Neural progenitor cell (in vitro differentiated cells): ENCODE results near the gene UBR3. TPM values are rescaled to one million over a fixed set of nuclear protein-coding genes. Genes with fewer than 3 reads are reported as not detected.

Source experiments
- DNase-seq: peaks from one replicate; pipeline ENCODE4 v3.0.0-alpha.2; 2016; ENCODE audit warnings: low spot score
- H2AFZ ChIP-seq: fragments of 200-600 bp; sonication (generic); replicated peaks from 2 replicates; pipeline ENCODE4 v1.6.1; 2016; ENCODE audit warnings: antibody characterized with exemption
- H3F3A ChIP-seq: fragments of 200-600 bp; sonication (generic); 2 replicates; pipeline ENCODE4 v1.6.1; 2016; ENCODE audit warnings: antibody characterized with exemption, low read depth
- H3K27ac ChIP-seq: fragments of 200-600 bp; sonication (generic); 2 replicates; pipeline ENCODE4 v1.5.1; 2016; ENCODE audit warnings: mild to moderate bottlenecking
- H3K27me3 ChIP-seq: fragments of 200-600 bp; sonication (generic); 2 replicates; pipeline ENCODE4 v1.6.1; 2016; ENCODE audit warnings: mild to moderate bottlenecking, moderate library complexity
- H3K36me3 ChIP-seq: fragments of 200-600 bp; sonication (generic); 2 replicates; pipeline ENCODE4 v1.5.1; 2016
- H3K4me1 ChIP-seq: fragments of 200-600 bp; sonication (generic); 2 replicates; pipeline ENCODE4 v1.6.1; 2016; ENCODE audit warnings: mixed run types
- H3K4me2 ChIP-seq: fragments of 200-600 bp; sonication (generic); 2 replicates; pipeline ENCODE4 v1.6.1; 2016
- H3K4me3 ChIP-seq: fragments of 200-600 bp; sonication (generic); 2 replicates; pipeline ENCODE4 v1.5.1; 2016
- H3K79me2 ChIP-seq: fragments of 200-600 bp; sonication (generic); 2 replicates; pipeline ENCODE4 v1.6.1; 2016; ENCODE audit warnings: low read depth
- H3K9ac ChIP-seq: fragments of 200-600 bp; sonication (generic); 2 replicates; pipeline ENCODE4 v1.6.1; 2016
- H3K9me3 ChIP-seq: fragments of 200-600 bp; sonication (generic); 2 replicates; pipeline ENCODE4 v1.5.1; 2016; ENCODE audit warnings: low read depth
- H4K20me1 ChIP-seq: fragments of 200-600 bp; sonication (generic); 2 replicates; pipeline ENCODE4 v1.6.1; 2016; ENCODE audit warnings: low read depth
- H3K27ac Mint-ChIP-seq: 3 replicates; pipeline ENCODE4 v1.8.0; 2021; ENCODE audit warnings: mixed read lengths
- H3K27me3 Mint-ChIP-seq: 2 replicates; pipeline ENCODE4 v1.8.0; 2022; ENCODE audit warnings: low read depth, mild to moderate bottlenecking, inconsistent platforms, moderate library complexity, mixed read lengths; ENCODE audit not compliant: insufficient read depth
- H3K36me3 Mint-ChIP-seq: 3 replicates; pipeline ENCODE4 v1.8.0; 2021; ENCODE audit warnings: mixed read lengths
- H3K4me1 Mint-ChIP-seq: 3 replicates; pipeline ENCODE4 v1.8.0; 2021; ENCODE audit warnings: mixed read lengths
- H3K4me3 Mint-ChIP-seq: 3 replicates; pipeline ENCODE4 v1.8.0; 2021; ENCODE audit warnings: mild to moderate bottlenecking, moderate library complexity, mixed read lengths
- H3K9me3 Mint-ChIP-seq: 3 replicates; pipeline ENCODE4 v1.8.0; 2020; ENCODE audit warnings: mixed read lengths
- CTCF ChIP-seq: fragments of 200-600 bp; sonication (generic); IDR thresholded peaks from 2 replicates; pipeline ENCODE4 v1.5.1; 2017; ENCODE audit warnings: antibody characterized with exemption, mild to moderate bottlenecking
- EZH2 ChIP-seq: fragments of 200-600 bp; sonication (generic); IDR thresholded peaks from 2 replicates; pipeline ENCODE4 v1.6.1; 2017; ENCODE audit warnings: antibody characterized with exemption, mild to moderate bottlenecking, moderate library complexity
- EZH2phosphoT487 ChIP-seq: fragments of 200-600 bp; sonication (generic); IDR thresholded peaks from 2 replicates; pipeline ENCODE4 v1.6.1; 2017; ENCODE audit warnings: antibody characterized with exemption
- total RNA-seq: library from RNA; depleted of rRNA; stranded (reverse); fragments of >200 nt; gene quantifications from 2 replicates; pipeline ENCODE4 v1.2.3, GENCODE V29; 2015; ENCODE audit warnings: low replicate concordance

UBR3 gene
- total RNA-seq, 1 donor from 2014 or later: 31.7 TPM

GRCh38 chr2:170056900-170057299 is 229.6 kb downstream of the UBR3 start:
- H3K27me3 ChIP-seq: no peaks in the 10 kb centered on the region
- no peaks in the 10 kb centered on the region for H3K9me3 Mint-ChIP-seq
- H3K9me3 ChIP-seq: no peaks in the 10 kb centered on the region
- no peaks in the 10 kb centered on the region for H3K27me3 Mint-ChIP-seq
- no peaks in the 10 kb centered on the region for H3K79me2 ChIP-seq
- no peak overlapping the region for H2AFZ ChIP-seq
- no peaks in the 10 kb centered on the region for H3K4me1 ChIP-seq
- H3K4me1 Mint-ChIP-seq: peaks cover 3% of the 10 kb centered on the region
- H4K20me1 ChIP-seq: no peaks in the 10 kb centered on the region
- no peaks in the 10 kb centered on the region for H3K36me3 ChIP-seq
- DNase-seq: no peak
- no peak overlapping the region for H3K4me3 ChIP-seq
- H3F3A ChIP-seq: no peaks in the 10 kb centered on the region
- H3K36me3 Mint-ChIP-seq: peaks cover 9% of the 10 kb centered on the region
- no peak overlapping the region for H3K27ac Mint-ChIP-seq
- no peak overlapping the region for H3K4me3 Mint-ChIP-seq
- H3K27ac ChIP-seq: no peak overlapping the region
- no peak overlapping the region for H3K4me2 ChIP-seq
- no peak overlapping the region for H3K9ac ChIP-seq
- TF ChIP-seq EZH2 (no peak), CTCF (no peak), EZH2phosphoT487 (no peak)

- Histone ChIP-seq H3K27ac (no peak overlapping the region), H3F3A (no peaks in the 10 kb centered on the region), H3K27me3 (no peaks in the 10 kb centered on the region), H3K79me2 (no peaks in the 10 kb centered on the region), H3K36me3 (no peaks in the 10 kb centered on the region), H4K20me1 (no peaks in the 10 kb centered on the region), H2AFZ (no peak overlapping the region), H3K9ac (no peak overlapping the region), H3K4me2 (no peak overlapping the region), H3K9me3 (no peaks in the 10 kb centered on the region), H3K4me1 (no peaks in the 10 kb centered on the region), H3K4me3 (no peak overlapping the region)
- Mint-ChIP-seq H3K9me3 (no peaks in the 10 kb centered on the region), H3K4me1 (no peaks in the 10 kb centered on the region), H3K36me3 (peaks cover 13% of the 10 kb centered on the region), H3K27me3 (no peaks in the 10 kb centered on the region), H3K27ac (no peak overlapping the region), H3K4me3 (no peak overlapping the region)
- TF ChIP-seq EZH2: no peak
- no peak for TF ChIP-seq CTCF
- TF ChIP-seq EZH2phosphoT487: no peak
- no peak for DNase-seq
Observed at GRCh38 chr2:170063456-170064235, 236.4 kb downstream of the UBR3 start.

GRCh38 chr2:170070778-170071177 is 243.5 kb downstream of the UBR3 start:
- H3K36me3 ChIP-seq: peaks cover 15% of the 10 kb centered on the region
- no peaks in the 10 kb centered on the region for H4K20me1 ChIP-seq
- H3K4me2 ChIP-seq: no peak overlapping the region
- peaks cover 13% of the 10 kb centered on the region for H3K9me3 ChIP-seq
- H3K4me3 Mint-ChIP-seq: no peak overlapping the region
- no peak overlapping the region for H2AFZ ChIP-seq
- no peak for DNase-seq
- H3K4me3 ChIP-seq: no peak overlapping the region
- no peak overlapping the region for H3K27ac Mint-ChIP-seq
- peaks cover 11% of the 10 kb centered on the region for H3K9me3 Mint-ChIP-seq
- H3K36me3 Mint-ChIP-seq: peaks cover 38% of the 10 kb centered on the region
- no peaks in the 10 kb centered on the region for H3K79me2 ChIP-seq
- no peak overlapping the region for H3K9ac ChIP-seq
- H3K4me1 Mint-ChIP-seq: peaks cover 2% of the 10 kb centered on the region
- H3K27me3 Mint-ChIP-seq: no peaks in the 10 kb centered on the region
- H3K4me1 ChIP-seq: peaks cover 17% of the 10 kb centered on the region
- H3K27ac ChIP-seq: no peak overlapping the region
- H3K27me3 ChIP-seq: no peaks in the 10 kb centered on the region
- TF ChIP-seq EZH2 (no peak), EZH2phosphoT487 (no peak), CTCF (no peak)
- H3F3A ChIP-seq: no peaks in the 10 kb centered on the region
